ENCODE measurements around the gene PLCXD3.

Gene PLCXD3

GRCh38 chr5:41447650-41448510 is 62.5 kb downstream of the PLCXD3 start:
- TF ChIP-seq, protein P1, sequence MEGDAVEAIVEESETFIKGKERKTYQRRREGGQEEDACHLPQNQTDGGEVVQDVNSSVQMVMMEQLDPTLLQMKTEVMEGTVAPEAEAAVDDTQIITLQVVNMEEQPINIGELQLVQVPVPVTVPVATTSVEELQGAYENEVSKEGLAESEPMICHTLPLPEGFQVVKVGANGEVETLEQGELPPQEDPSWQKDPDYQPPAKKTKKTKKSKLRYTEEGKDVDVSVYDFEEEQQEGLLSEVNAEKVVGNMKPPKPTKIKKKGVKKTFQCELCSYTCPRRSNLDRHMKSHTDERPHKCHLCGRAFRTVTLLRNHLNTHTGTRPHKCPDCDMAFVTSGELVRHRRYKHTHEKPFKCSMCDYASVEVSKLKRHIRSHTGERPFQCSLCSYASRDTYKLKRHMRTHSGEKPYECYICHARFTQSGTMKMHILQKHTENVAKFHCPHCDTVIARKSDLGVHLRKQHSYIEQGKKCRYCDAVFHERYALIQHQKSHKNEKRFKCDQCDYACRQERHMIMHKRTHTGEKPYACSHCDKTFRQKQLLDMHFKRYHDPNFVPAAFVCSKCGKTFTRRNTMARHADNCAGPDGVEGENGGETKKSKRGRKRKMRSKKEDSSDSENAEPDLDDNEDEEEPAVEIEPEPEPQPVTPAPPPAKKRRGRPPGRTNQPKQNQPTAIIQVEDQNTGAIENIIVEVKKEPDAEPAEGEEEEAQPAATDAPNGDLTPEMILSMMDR (conservative IDR thresholded peaks at IDR 0.05) = no peak
- H3K27ac ChIP-seq = peak overlapping the region; percentile 71

DNA sequence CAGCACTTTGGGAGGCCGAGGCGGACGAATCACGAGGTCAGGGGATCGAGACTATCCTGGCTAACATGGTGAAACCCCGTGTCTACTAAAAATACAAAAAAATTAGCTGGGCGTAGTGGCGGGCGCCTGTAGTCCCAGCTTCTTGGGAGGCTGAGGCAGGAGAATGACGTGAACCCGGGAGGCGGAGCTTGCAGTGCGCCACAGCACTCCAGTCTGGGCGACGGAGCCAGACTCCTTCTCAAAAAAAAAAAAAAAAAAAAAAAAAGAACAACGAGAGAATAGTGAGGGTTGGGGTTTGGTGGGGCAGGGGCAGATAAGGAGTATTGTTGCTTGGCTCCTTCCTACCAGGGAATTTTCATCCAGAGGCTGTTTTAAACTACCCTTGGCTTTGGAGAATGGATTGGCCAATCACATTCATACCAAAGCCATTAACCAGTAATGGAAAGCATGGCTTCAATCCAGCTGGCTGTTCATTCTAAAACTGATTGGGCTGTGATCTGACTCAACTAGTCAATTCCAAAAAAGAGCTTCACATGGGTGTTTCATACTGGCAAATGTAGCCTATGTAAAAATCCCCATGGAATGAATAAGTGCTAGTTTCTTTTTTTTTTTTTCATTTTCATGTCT is 64.4 kb downstream of the PLCXD3 start:
- H3K27ac ChIP-seq = peak overlapping the region; percentile 71
- TF ChIP-seq, protein P1 (conservative IDR thresholded peaks at IDR 0.05) = no peak

DNA sequence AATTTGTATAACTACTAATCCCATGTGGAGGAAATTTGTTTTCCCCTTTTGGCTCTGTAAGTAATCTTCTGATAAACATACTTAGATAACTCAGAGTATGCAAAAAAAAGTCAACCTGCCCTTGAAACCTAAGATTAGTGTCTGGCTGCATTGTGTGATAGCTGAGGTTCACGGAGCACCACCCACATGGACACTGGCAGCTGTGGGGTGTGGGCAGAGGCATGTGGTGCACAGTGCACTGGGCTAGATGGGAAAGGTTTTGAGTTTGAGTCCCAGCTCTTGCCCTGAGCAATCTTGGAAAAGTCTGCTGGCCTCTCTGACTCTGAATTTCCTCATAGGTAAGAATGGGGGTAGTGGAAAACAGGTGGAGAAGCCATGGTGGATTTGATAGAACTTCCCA is 75.1 kb downstream of the PLCXD3 start:
- H3K27ac ChIP-seq = no peak overlapping the region
- TF ChIP-seq, protein P1 (conservative IDR thresholded peaks at IDR 0.05) = no peak

DNA sequence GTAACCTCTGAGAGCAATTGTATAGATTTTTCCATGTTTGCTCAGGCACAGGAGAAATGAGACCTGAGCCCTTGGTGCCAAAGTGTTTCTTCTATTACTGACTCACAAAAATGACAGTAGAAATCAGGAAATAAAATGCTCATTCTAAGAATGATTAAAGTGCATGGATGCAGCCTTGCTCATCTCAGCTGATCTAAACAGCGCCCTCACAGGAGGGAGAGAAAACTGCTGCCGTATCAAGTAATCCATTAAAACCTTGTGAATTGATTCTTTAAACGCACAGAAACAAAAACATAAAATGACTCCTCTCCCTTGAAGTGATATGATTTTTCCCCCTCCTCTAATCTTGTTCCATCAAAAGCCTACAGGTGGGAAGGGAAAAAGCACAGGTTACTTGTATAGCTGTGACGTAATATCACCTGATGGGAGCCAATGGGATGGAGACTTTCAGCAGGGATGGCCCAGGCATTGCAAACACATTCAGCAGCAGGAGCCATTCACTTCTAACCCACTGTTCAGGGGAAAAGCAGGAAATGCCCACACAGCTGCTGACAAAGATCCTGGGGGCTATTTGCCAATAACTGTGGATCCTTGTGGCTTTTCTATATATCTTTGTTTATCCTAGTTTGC is 76.7 kb downstream of the PLCXD3 start:
- TF ChIP-seq, protein P1 (conservative IDR thresholded peaks at IDR 0.05) = peak; percentile 57; the same call in 1 of the 2 replicates
- H3K27ac ChIP-seq = peak overlapping the region; percentile 84

- peak overlapping the region; percentile 84 for H3K27ac ChIP-seq
- TF ChIP-seq, protein P1 (conservative IDR thresholded peaks at IDR 0.05) = no peak
Measured at GRCh38 chr5:41432481-41433253, 77.7 kb downstream of the PLCXD3 start.

- no peak overlapping the region for H3K27ac ChIP-seq
- TF ChIP-seq, protein P1 (conservative IDR thresholded peaks at IDR 0.05) = no peak
Measured at GRCh38 chr5:41427505-41427904, 82.9 kb downstream of the PLCXD3 start.
